GM06990 (cell line): Measurements from ENCODE around the gene SLC16A12.
"Not testable (repeated sequence)": the region's sequence is repeated elsewhere in the genome, so short reads cannot be mapped to it uniquely, and the experiment has no call there.

ENCODE experiments used
- DNase-seq: peaks from one replicate; pipeline ENCODE4 v3.0.0-alpha.2; 2011; ENCODE audit not compliant: insufficient read length; ENCODE audit errors: extremely low read depth
- H3K27me3 ChIP-seq: replicated peaks from 2 replicates; pipeline ENCODE4 v1.6.0; 2011; ENCODE audit warnings: low read length; ENCODE audit not compliant: control insufficient read depth, insufficient read depth
- H3K36me3 ChIP-seq: 2 replicates; pipeline ENCODE4 v1.5.1; 2011; ENCODE audit warnings: low read length; ENCODE audit not compliant: control insufficient read depth, insufficient read depth
- H3K4me3 ChIP-seq: replicated peaks from 2 replicates; pipeline ENCODE4 v1.5.1; 2011; ENCODE audit warnings: low read depth, mild to moderate bottlenecking, control low read depth, low read length
- TF ChIP-seq, protein P1 (sequence below): IDR thresholded peaks from 2 replicates; pipeline ENCODE4 v1.5.1; 2011; ENCODE audit warnings: low read length, control low read depth, mild to moderate bottlenecking, inconsistent platforms; ENCODE audit not compliant: insufficient read depth, poor library complexity, severe bottlenecking

SLC16A12 gene

DNA sequence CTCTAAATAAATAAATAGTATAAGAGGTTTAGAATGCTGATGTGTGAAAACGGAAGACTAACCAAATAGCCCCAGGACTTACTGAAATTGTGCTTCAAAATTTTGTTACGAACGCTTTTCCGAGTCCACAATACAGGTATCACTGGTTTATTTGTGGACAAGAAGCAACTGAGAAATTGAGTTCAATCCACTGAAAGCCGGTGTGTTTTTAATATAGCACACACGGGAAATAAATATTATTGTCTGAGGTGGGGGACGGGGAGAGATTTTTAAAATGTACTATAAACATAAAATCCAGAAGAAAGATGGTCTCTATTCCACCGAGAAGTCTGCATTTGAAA, 598 bp downstream of the SLC16A12 start:
- DNase-seq: no peak
- no peak overlapping the region for H3K4me3 ChIP-seq
- H3K27me3 ChIP-seq: no peaks in the 10 kb centered on the region
- H3K36me3 ChIP-seq: no peaks in the 10 kb centered on the region
- TF ChIP-seq, protein P1, sequence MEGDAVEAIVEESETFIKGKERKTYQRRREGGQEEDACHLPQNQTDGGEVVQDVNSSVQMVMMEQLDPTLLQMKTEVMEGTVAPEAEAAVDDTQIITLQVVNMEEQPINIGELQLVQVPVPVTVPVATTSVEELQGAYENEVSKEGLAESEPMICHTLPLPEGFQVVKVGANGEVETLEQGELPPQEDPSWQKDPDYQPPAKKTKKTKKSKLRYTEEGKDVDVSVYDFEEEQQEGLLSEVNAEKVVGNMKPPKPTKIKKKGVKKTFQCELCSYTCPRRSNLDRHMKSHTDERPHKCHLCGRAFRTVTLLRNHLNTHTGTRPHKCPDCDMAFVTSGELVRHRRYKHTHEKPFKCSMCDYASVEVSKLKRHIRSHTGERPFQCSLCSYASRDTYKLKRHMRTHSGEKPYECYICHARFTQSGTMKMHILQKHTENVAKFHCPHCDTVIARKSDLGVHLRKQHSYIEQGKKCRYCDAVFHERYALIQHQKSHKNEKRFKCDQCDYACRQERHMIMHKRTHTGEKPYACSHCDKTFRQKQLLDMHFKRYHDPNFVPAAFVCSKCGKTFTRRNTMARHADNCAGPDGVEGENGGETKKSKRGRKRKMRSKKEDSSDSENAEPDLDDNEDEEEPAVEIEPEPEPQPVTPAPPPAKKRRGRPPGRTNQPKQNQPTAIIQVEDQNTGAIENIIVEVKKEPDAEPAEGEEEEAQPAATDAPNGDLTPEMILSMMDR: no peak

DNA sequence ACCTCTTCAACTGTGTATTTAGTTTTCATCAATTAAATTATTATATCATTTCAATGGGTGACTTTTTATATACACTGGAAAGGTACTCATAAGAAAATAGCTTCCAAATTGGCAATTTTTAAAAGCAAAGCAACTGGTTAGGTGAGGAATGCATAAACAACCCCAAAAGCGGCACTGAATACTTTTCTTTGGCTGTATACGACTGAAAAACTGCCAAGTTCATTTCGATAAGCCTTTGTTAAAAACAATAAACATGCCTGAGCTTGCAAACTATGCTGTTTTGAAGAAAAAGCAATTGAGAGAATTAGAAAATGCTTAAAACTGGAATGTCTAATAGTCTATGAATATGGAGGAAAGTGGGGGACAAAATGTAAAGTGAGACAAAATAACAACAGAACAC, 2.9 kb downstream of the SLC16A12 start:
- Histone ChIP-seq H3K27me3 (no peaks in the 10 kb centered on the region), H3K4me3 (no peak overlapping the region), H3K36me3 (no peaks in the 10 kb centered on the region)
- TF ChIP-seq, protein P1: no peak
- no peak for DNase-seq

DNA sequence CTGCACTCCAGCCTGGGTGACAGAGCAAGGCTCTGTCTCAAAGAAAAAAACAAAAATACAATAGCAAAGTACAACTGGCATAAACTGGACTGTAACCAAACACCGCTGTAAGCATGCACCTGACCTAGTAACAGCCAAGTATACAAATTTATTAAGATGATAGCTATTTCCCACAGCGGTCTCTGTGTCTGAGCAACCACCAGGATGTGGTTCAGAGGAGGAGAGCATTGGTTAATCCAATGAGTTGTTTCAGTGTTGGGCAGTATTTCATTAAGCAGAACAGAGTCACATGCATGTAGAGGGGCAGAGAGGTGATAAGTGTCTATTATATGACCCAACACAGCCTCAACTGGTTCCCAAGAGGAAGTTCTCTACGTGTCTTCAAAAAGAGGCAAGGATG, 4.0 kb downstream of the SLC16A12 start:
- TF ChIP-seq, protein P1: no peak
- Histone ChIP-seq H3K27me3 (no peaks in the 10 kb centered on the region), H3K36me3 (no peaks in the 10 kb centered on the region), H3K4me3 (no peak overlapping the region)
- DNase-seq: no peak

DNA sequence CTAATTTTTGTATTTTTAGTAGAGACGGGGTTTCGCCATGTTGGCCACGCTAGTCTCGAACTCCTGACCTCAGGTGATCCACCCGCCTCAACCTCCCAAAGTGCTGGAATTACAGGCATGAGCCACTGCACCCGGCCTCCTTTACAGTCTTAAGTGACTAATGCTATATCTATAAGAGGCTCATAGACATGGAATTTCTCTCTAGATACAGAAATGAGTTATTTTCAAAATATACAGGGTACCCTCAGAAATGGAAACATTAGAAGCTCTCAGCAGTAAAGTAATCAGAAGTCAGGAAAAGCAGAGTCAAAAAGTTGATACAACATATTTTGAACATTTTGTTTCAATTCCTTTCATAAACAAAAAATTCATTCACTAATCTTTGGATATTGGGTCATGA, 5.7 kb downstream of the SLC16A12 start:
- not testable (repeated sequence) for H3K4me3 ChIP-seq, DNase-seq, H3K36me3 ChIP-seq, H3K27me3 ChIP-seq

DNA sequence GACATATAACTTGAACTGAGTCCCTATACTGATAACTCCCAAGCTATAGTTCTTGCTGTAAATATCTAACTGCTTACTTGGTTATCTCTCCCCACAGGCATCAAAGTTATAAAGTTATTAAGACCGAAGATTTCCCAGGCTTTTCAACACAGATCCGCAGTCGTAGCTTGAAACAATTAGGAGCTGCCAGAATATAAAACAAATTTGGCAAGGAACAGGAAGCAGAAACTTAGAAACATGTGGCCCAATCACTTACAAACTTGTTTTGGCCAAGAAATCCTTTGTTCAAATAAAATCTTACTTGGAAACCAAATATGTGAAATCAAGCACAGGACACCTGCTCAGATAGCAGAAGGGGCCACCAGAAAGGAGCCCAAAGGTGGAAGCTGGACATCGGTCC, 9.0 kb downstream of the SLC16A12 start:
- H3K36me3 ChIP-seq: no peaks in the 10 kb centered on the region
- TF ChIP-seq, protein P1: no peak
- no peaks in the 10 kb centered on the region; the same call in 1 of the 2 replicates for H3K27me3 ChIP-seq
- H3K4me3 ChIP-seq: no peak overlapping the region
- no peak for DNase-seq

DNA sequence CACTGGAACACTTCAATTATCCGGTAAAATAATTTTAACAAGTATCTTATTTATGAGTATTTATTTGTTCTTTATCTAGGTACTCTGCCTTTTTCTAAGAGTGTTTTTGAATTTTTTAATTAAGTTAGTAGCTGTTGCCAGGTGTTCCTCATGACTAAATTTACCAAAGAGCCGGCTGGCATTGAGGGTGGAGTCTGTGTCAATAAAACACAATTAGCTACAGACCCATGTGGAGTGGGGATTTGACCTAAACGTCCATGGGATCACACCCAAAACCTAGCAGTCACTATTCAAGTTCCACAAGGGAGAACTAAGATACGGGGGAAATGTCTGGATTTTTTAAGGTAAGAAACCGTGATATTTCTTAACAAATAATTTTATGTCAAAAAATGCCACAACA, 9.8 kb downstream of the SLC16A12 start:
- DNase-seq: no peak
- TF ChIP-seq, protein P1: no peak
- Histone ChIP-seq H3K36me3 (no peaks in the 10 kb centered on the region), H3K27me3 (no peaks in the 10 kb centered on the region; the same call in 1 of the 2 replicates), H3K4me3 (no peak overlapping the region)

DNA sequence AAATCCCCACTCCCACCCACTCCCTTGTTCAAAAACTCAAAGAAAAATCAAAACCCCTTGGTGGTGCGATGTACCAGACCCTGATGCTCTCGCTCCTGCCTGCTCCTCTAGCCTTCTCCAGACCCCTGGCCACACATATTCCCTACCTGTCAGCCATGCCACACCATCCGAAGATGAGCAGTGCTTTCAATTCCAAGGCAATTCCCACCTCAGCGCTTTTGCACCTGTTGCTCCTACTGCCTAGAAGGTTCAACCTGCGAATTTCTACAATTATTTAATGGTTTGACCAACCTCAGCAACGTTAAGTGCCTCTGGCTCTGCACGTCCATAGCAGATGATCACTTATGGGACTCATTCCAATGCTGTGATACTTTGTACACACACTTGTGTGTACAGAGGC, 11.1 kb downstream of the SLC16A12 start:
- Histone ChIP-seq H3K4me3 (no peak overlapping the region), H3K27me3 (no peaks in the 10 kb centered on the region; the same call in 1 of the 2 replicates), H3K36me3 (no peaks in the 10 kb centered on the region)
- no peak for DNase-seq
- TF ChIP-seq, protein P1: no peak
